HepG2 (cell line): ENCODE results near the gene ARFGAP1. TPM values are rescaled to one million over a fixed set of nuclear protein-coding genes. Genes with fewer than 3 reads are reported as not detected.

Experiments
- ATAC-seq: fragments of 200-7000 bp; cut with Tn5 transposase; 3 replicates; pipeline ENCODE4 v1.9.1; 2020; ENCODE audit warnings: mild to moderate bottlenecking, moderate library complexity
- BruUV-seq: library from RNA; stranded (reverse); fragments of 400-500 nt; replicated peaks from 2 replicates; lab custom pipeline; 2021; lab: Mats Ljungman, UMichigan
- CTCF ChIA-PET: fragments of 300-600 bp; formaldehyde crosslinking; extraction: SDS; loops from one replicate; lab custom pipeline; 2021; ENCODE audit warnings: low total read pairs, inconsistent platforms, low intra/inter-chr PET ratio; lab: Yijun Ruan, JAX
- POLR2A ChIA-PET: fragments of 350-600 bp; sonication (Branson Sonifier 250); formaldehyde crosslinking; loops from one replicate; lab custom pipeline; 2020; ENCODE audit warnings: antibody characterized with exemption, inconsistent platforms; lab: Yijun Ruan, JAX
- DNase-seq: peaks from one replicate; pipeline ENCODE4 v3.0.0-alpha.2; 2015; ENCODE audit warnings: low spot score
- FAIRE-seq: peaks from 3 replicates; lab custom pipeline; 2011; peaks lifted over from hg19 to GRCh38; lab: Jason Lieb, UNC
- H2AFZ ChIP-seq: one replicate; pipeline ENCODE4 v1.6.1; 2011; ENCODE audit warnings: low read length, inconsistent platforms
- H3K27ac ChIP-seq: fragments of 300-600 bp; 3 replicates; pipeline ENCODE4 v1.8.0; 2011; ENCODE audit warnings: mixed run types, mild to moderate bottlenecking, mixed read lengths, low read length, inconsistent platforms; ENCODE audit not compliant: insufficient read depth; ENCODE audit errors: extremely low read length
- H3K27me3 ChIP-seq, 2 experiments: fragments of 200-600 bp in 1 of 2; 2 replicates in 1 of 2; 3 replicates in 1 of 2; pipeline versions ENCODE4 v1.6.0 to v1.8.0; 2011; ENCODE audit warnings: low read length in 2 of 2, mild to moderate bottlenecking in 2 of 2, moderate library complexity in 2 of 2, inconsistent platforms in 1 of 2; ENCODE audit not compliant: insufficient read depth in 2 of 2, control insufficient read depth in 1 of 2
- H3K36me3 ChIP-seq, 2 experiments: fragments of 200-600 bp in 1 of 2; replicated peaks in 1 of 2; 2 replicates in 1 of 2; 3 replicates in 1 of 2; pipeline versions ENCODE4 v1.5.1 to v1.8.0; 2011; ENCODE audit warnings: low read length in 2 of 2, inconsistent platforms in 1 of 2; ENCODE audit not compliant: insufficient read depth in 2 of 2, control insufficient read depth in 1 of 2
- H3K4me1 ChIP-seq: 2 replicates; pipeline ENCODE4 v1.5.1; 2012; ENCODE audit warnings: low read length, inconsistent platforms; ENCODE audit not compliant: insufficient read depth
- H3K4me2 ChIP-seq: 2 replicates; pipeline ENCODE4 v1.6.0; 2011; ENCODE audit warnings: low read depth, low read length, inconsistent platforms
- H3K4me3 ChIP-seq, 3 experiments: fragments of 200-600 bp in 1 of 3; sonication (generic), shearing (Covaris generic) in 1 of 3; replicated peaks in 1 of 3; 2 replicates each; pipeline ENCODE4 v1.5.1; 2011 to 2016; ENCODE audit warnings: low read length in 3 of 3, inconsistent platforms in 2 of 3, low read depth in 2 of 3, mild to moderate bottlenecking in 2 of 3, control low read depth in 1 of 3, mixed read lengths in 1 of 3; ENCODE audit not compliant: insufficient read depth in 1 of 3
- H3K79me2 ChIP-seq: one replicate; pipeline ENCODE4 v1.6.1; 2011; ENCODE audit warnings: low read length, inconsistent platforms; ENCODE audit not compliant: insufficient read depth
- H3K9ac ChIP-seq: 2 replicates; pipeline ENCODE4 v1.6.0; 2011; ENCODE audit warnings: mild to moderate bottlenecking, low read depth, low read length, inconsistent platforms; ENCODE audit not compliant: insufficient read depth
- H3K9me3 ChIP-seq: 2 replicates; pipeline ENCODE4 v1.5.1; 2012; ENCODE audit warnings: mild to moderate bottlenecking, low read length
- H4K20me1 ChIP-seq: 2 replicates; pipeline ENCODE4 v1.6.0; 2011; ENCODE audit warnings: inconsistent platforms, mild to moderate bottlenecking, low read length, moderate library complexity; ENCODE audit not compliant: insufficient read depth
- CHD2 ChIP-seq: IDR thresholded peaks from 2 replicates; pipeline ENCODE4 v1.6.1; 2011; ENCODE audit warnings: low read depth, low read length, improper control_type of control experiment
- KLF12 ChIP-seq: sonication (generic); formaldehyde crosslinking; IDR thresholded peaks from 2 replicates; pipeline ENCODE4 v1.4.0; 2020; ENCODE audit warnings: missing genetic modification reagents, borderline replicate concordance
- MYPOP ChIP-seq: sonication (generic); formaldehyde crosslinking; IDR thresholded peaks from 2 replicates; pipeline ENCODE4 v1.8.1; 2023; ENCODE audit warnings: mild to moderate bottlenecking, moderate library complexity, missing genetic modification reagents
- NFIB ChIP-seq: sonication (generic); formaldehyde crosslinking; IDR thresholded peaks from 2 replicates; pipeline ENCODE4 v1.9.0; 2021; ENCODE audit warnings: missing genetic modification reagents, mild to moderate bottlenecking, borderline replicate concordance
- NFYC ChIP-seq: IDR thresholded peaks from 2 replicates; pipeline ENCODE4 v1.6.1; 2016; ENCODE audit warnings: missing genetic modification reagents, missing compliant biosample characterization
- RBM39 ChIP-seq: fragments of 200-400 bp; formaldehyde crosslinking; IDR thresholded peaks from one replicate; pipeline ENCODE4 v1.6.1; 2018; ENCODE audit warnings: antibody characterized with exemption, mild to moderate bottlenecking, low read depth, low read length; ENCODE audit not compliant: poor library complexity, severe bottlenecking
- SNAPC4 ChIP-seq: sonication (generic); formaldehyde crosslinking; IDR thresholded peaks from 2 replicates; pipeline ENCODE4 v1.4.0; 2020; ENCODE audit warnings: mild to moderate bottlenecking, missing genetic modification reagents
- TAF15 ChIP-seq: fragments of 200-400 bp; formaldehyde crosslinking; IDR thresholded peaks from one replicate; pipeline ENCODE4 v1.6.1; 2018; ENCODE audit warnings: mild to moderate bottlenecking, low read depth, low read length; ENCODE audit not compliant: poor library complexity, severe bottlenecking
- TARDBP ChIP-seq: sonication (generic); formaldehyde crosslinking; IDR thresholded peaks from 2 replicates; pipeline ENCODE4 v1.8.0; 2022; ENCODE audit warnings: mild to moderate bottlenecking, missing genetic modification reagents
- ZNF333 ChIP-seq: sonication (generic); formaldehyde crosslinking; IDR thresholded peaks from 2 replicates; pipeline ENCODE4 v1.4.0; 2020; ENCODE audit warnings: mild to moderate bottlenecking, missing genetic modification reagents, borderline replicate concordance
- ZNF674 ChIP-seq: sonication (generic); formaldehyde crosslinking; IDR thresholded peaks from 2 replicates; pipeline ENCODE4 v1.5.0; 2020; ENCODE audit warnings: low read depth, mild to moderate bottlenecking, missing genetic modification reagents
- ZNF768 ChIP-seq: sonication (generic); formaldehyde crosslinking; IDR thresholded peaks from 2 replicates; pipeline ENCODE4 v1.4.0; 2020; ENCODE audit warnings: missing genetic modification reagents
- ZZZ3 ChIP-seq: sonication (generic); formaldehyde crosslinking; IDR thresholded peaks from 2 replicates; pipeline ENCODE4 v1.4.0; 2020; ENCODE audit warnings: missing genetic modification reagents, mild to moderate bottlenecking, borderline replicate concordance
- WGBS: methylation state at CpG from one replicate; pipeline ENCODE4 v1.1.6; 2017; ENCODE audit warnings: low lambda C conversion rate; 5-methylcytosine and 5-hydroxymethylcytosine counted together
- in situ Hi-C: cut with HindIII; loops from 2 replicates; pipeline ENCODE4 v1.10.0; 2017; ENCODE audit warnings: low pct_unique_long_range_greater_than_20kb; ENCODE audit not compliant: extremely low pct_ligation_motif_present
- intact Hi-C: fragments of 100-400 bp; cut with micrococcal nuclease; formaldehyde crosslinking; loops from one replicate; pipeline ENCODE4 v1.10.0; 2022; ENCODE audit not compliant: unreplicated experiment
- polyA plus RNA-seq, 8 experiments: library from polyadenylated mRNA; depleted of rRNA in 3 of 8; stranded (reverse) in 7 of 8; unstranded in 1 of 8; fragments of >200 nt; fragmentation: Illumina TruSeq in 4 of 8; extraction: Trizol in 4 of 8; gene quantifications; 2 replicates each; pipeline versions ENCODE4 v1.2.1 to v1.2.3, GENCODE V29; 2011 to 2016; ENCODE audit warnings: low read depth in 4 of 8, missing spikeins in 1 of 8, mixed read lengths in 1 of 8; ENCODE audit not compliant: insufficient read depth in 1 of 8
- total RNA-seq, 5 experiments: library from RNA; depleted of rRNA; stranded (reverse); fragments of >200 nt; fragmentation: Illumina TruSeq; extraction: Trizol; gene quantifications; 2 replicates each; pipeline ENCODE4 v1.2.3, GENCODE V29; 2016; ENCODE audit warnings: low read depth in 1 of 5

The ARFGAP1 gene
- total and polyA plus RNA-seq, 2 of the 13 experiments (the other 11 are each of a cell fraction or from before 2014, with no cell fraction given) = 132 TPM

- no peak for TF ChIP-seq TARDBP (CRISPR knock-in tag)
- TF ChIP-seq ZNF674 (CRISPR knock-in tag) = peak; percentile 54; the same call in 1 of the 2 replicates
- TF ChIP-seq KLF12 (CRISPR knock-in tag) = no peak
- no peak for TF ChIP-seq ZZZ3 (CRISPR knock-in tag)
These were observed 48.8 kb upstream of the ARFGAP1 start (continued) for GRCh38 chr20:63223826-63224207.

GRCh38 chr20:63224412-63225081, 48.1 kb upstream of the ARFGAP1 start:
- FAIRE-seq = no peak
- Histone ChIP-seq H3K9me3 (no peaks in the 10 kb centered on the region), H3K4me3 (no peak overlapping the region), H2AFZ (no peak overlapping the region), H3K27ac (no peak overlapping the region), H3K79me2 (no peaks in the 10 kb centered on the region), H3K27me3 (peaks cover 28 to 77% of the 10 kb centered on the region in 2 experiments; a peak in 4 of 5 replicates), H3K4me2 (no peak overlapping the region), H4K20me1 (no peaks in the 10 kb centered on the region; the same call in 1 of the 2 replicates), H3K9ac (no peak overlapping the region; the same call in 1 of the 2 replicates), H3K4me1 (peaks cover 4% of the 10 kb centered on the region; the same call in 1 of the 2 replicates), H3K36me3 (no peaks in the 10 kb centered on the region)
- BruUV-seq = no TSS peak
- peak; percentile 81 for ATAC-seq
- WGBS = 16% methylated on average over 11 of the region's 16 CpGs
- peak; percentile 56 for DNase-seq
- CTCF ChIA-PET = interaction anchor here (0.8 to 1.9 kb wide), 2 partner anchors 27 to 67 kb away, joined by 4 to 7 read pairs; no protein-coding TSS in a partner anchor
- POLR2A ChIA-PET = interaction anchor here (1.5 kb wide), 1 partner anchor 8 kb away, joined by 4 read pairs; the partner anchor contains the start of gene YTHDF1
- intact Hi-C loops = loop anchor here (5.0 kb wide), 2 partner anchors 43 to 68 kb away; partner anchors contain the start of gene COL20A1
- in situ Hi-C loops = no loop called here
- peak; percentile 52; the same call in 1 of the 2 replicates for TF ChIP-seq ZNF768 (CRISPR knock-in tag)
- peak; percentile 27 for TF ChIP-seq RBM39
- peak; percentile 76; the same call in 1 of the 2 replicates for TF ChIP-seq MYPOP
- peak; percentile 37; the same call in 1 of the 2 replicates for TF ChIP-seq NFIB (CRISPR knock-in tag)
- TF ChIP-seq SNAPC4 (CRISPR knock-in tag) = 0 out of 2 replicates have a peak, but pooled peaks have one; percentile 37
- TF ChIP-seq CHD2 = no peak
- peak; percentile 67 for TF ChIP-seq TAF15
- TF ChIP-seq NFYC (CRISPR knock-in tag) = no peak
- 0 out of 2 replicates have a peak, but pooled peaks have one; percentile 83 for TF ChIP-seq ZNF333 (CRISPR knock-in tag)
